Fibroblast of villous mesenchyme (primary cell): Measurements from ENCODE around the gene SLC17A1. TPM values are rescaled to one million over a fixed set of nuclear protein-coding genes. Genes with fewer than 3 reads are reported as not detected.

Experiments
- DNase-seq: peaks from one replicate; pipeline ENCODE4 v3.0.0-alpha.2; 2010; ENCODE audit warnings: low read depth
- H3K4me3 ChIP-seq: 2 replicates; pipeline ENCODE4 v1.5.1; 2011; ENCODE audit warnings: low read depth, mild to moderate bottlenecking, low read length
- total RNA-seq: library from RNA; depleted of rRNA; stranded (reverse); fragments of >200 nt; gene quantifications from 2 replicates; pipeline ENCODE4 v1.2.3, GENCODE V29; 2012
- TF ChIP-seq, protein P1 (sequence below): IDR thresholded peaks from 2 replicates; pipeline ENCODE4 v1.5.1; 2012; ENCODE audit warnings: low read depth, mild to moderate bottlenecking, low read length; ENCODE audit not compliant: insufficient read depth

Gene SLC17A1
- total RNA-seq, 1 donor, result not detected

DNA sequence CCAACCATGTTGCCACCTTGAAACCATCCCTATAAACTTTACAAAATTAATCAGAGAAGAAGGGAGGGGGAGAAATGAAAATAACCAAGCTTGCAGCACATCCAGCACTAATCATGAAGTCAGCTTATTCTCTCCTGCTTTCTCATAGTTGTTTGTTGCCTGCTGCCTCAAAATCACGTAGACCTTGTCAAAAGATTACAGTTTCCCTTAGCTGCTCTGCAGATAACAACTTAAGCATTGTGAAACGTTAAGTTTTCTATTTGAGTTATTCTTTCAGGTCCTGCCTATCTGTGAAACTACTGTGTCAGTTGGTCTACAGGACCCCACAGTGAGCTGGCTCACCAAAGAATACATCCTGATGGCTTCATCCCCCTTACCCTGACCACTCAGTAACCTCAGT lies 44.4 kb downstream of the SLC17A1 start:
- H3K4me3 ChIP-seq, result no peak overlapping the region
- TF ChIP-seq, protein P1, sequence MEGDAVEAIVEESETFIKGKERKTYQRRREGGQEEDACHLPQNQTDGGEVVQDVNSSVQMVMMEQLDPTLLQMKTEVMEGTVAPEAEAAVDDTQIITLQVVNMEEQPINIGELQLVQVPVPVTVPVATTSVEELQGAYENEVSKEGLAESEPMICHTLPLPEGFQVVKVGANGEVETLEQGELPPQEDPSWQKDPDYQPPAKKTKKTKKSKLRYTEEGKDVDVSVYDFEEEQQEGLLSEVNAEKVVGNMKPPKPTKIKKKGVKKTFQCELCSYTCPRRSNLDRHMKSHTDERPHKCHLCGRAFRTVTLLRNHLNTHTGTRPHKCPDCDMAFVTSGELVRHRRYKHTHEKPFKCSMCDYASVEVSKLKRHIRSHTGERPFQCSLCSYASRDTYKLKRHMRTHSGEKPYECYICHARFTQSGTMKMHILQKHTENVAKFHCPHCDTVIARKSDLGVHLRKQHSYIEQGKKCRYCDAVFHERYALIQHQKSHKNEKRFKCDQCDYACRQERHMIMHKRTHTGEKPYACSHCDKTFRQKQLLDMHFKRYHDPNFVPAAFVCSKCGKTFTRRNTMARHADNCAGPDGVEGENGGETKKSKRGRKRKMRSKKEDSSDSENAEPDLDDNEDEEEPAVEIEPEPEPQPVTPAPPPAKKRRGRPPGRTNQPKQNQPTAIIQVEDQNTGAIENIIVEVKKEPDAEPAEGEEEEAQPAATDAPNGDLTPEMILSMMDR, result no peak
- DNase-seq, result no peak

DNA sequence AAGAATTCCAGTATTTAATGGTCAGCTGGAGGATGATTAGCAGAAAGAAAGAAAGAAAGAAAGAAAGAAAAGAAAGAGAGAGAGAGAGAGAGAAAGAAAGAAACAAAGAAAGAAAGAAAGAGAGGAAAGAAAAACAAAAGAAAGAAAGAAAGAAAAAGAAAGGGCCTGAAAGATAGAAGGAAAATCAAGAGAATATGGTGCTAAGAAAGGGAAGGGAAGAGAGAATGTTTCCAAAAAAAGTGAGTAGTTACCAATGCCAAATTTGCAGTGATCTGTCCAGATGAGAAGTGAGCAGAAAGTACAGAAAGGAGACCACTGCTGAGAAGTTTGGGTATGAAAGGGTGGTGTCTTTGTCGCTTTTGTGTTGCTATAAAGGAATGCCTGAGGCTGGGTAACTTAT lies 50.7 kb downstream of the SLC17A1 start:
- TF ChIP-seq, protein P1, result no peak
- DNase-seq, result no peak
- H3K4me3 ChIP-seq, result no peak overlapping the region

DNA sequence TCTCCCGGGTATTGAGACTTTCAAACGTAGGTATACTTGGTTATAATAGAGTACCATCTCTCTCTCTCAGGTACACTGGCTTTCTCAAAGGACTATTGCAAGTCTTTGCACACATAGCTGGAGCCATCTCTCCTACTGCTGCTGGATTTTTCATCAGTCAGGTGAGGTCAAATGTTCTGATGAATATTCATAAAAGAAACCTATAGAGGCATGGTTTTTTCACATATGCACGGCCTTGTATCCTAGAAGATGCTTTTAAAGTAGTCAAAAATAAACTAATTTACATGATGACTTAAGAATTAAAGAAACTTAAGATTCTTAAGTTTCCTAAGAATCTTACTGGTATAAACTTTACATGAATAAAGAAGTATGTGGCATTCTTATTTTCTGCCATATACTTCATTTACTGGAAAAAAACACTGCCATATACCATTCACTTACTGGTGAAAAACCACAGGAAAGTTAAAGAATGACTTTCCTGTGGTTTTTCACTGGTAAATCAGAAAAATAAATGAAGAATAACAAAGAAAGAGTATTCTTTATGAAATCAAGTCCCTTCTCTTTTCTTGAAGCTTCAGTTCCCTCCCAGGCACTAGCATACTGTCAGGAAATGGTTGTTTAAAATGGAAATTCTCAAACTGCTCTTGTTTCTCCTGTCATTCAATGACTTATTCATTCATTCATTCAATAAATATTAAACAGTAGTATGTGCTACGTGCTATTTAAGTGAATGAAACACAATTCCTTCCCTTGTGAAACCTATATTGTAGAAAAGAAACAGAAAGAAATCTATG lies 53.8 kb downstream of the SLC17A1 start:
- no peak overlapping the region for H3K4me3 ChIP-seq
- TF ChIP-seq, protein P1, result no peak
- DNase-seq, result no peak

DNA sequence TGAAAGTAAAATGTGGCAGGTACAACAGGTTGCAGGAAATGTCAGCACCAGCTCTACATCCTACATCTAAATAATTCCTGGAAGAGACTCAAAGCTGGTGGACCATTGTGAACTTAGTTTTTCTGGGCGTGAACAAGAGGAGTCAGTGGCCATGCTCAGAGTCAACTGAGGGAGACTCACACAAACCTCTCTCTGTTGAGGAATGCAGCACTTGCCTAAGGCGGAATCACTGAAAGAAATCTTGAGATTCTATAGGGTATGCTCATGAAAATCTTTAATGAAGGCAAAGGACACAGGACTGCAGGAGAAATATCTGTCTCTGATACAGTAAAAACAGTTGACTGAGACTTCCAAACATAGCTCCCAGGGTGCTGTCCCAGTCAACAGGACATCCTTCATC lies 54.8 kb downstream of the SLC17A1 start:
- TF ChIP-seq, protein P1, result no peak
- H3K4me3 ChIP-seq, result no peak overlapping the region
- no peak for DNase-seq

DNA sequence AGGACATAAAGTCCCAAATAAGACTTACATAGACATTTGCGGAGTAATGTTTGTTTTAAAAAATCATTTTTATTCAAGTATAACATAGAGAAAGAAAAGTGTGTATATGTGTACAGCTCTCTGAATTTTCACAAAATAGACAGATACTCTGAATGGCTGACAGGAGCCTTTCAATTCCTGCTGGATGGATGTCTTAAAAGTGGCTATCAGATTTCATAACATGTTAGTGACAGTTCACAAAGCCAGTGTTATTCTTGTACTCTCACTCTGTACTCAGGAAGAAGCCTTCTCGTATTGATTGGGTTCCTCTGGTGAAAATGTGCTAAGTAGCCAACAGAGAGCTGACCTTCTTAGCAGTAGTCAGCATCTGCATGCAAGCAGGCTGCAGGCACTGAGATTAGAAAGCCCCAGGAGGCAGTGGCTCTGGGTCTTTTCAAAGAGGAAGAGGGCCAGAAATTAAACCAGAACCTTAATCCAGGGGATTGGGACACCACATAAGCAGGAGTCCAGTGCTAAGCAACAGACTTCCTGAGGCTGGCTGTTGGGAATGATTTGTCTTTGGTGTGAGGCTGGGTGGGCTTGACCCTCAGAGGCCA lies 57.6 kb downstream of the SLC17A1 start:
- no peak for DNase-seq
- no peak overlapping the region for H3K4me3 ChIP-seq
- TF ChIP-seq, protein P1, result no peak

DNA sequence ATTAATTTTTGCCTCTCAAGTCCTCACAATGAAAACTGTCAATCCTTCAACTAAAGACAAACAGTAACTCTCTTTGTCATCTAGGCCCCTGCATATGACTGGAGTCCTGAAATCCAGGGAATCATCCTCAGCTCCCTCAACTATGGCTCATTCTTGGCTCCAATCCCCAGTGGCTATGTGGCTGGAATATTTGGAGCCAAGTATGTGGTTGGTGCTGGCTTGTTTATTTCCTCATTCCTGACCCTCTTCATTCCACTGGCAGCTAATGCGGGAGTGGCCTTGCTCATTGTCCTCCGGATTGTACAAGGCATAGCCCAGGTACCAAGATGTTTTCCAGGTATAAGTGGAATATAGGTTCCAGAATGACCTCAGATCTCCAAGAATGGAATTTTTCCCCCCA lies 61.9 kb downstream of the SLC17A1 start:
- no peak for DNase-seq
- no peak overlapping the region for H3K4me3 ChIP-seq
- TF ChIP-seq, protein P1, result no peak
